Raji (cell line): ENCODE measurements around the gene RRAS.

Experiments used
- POLR2A ChIP-seq: IDR thresholded peaks from 2 replicates; pipeline ENCODE4 v1.6.1; 2011; ENCODE audit warnings: low read depth, low read length, control low read depth; ENCODE audit not compliant: insufficient read depth

RRAS gene

DNA sequence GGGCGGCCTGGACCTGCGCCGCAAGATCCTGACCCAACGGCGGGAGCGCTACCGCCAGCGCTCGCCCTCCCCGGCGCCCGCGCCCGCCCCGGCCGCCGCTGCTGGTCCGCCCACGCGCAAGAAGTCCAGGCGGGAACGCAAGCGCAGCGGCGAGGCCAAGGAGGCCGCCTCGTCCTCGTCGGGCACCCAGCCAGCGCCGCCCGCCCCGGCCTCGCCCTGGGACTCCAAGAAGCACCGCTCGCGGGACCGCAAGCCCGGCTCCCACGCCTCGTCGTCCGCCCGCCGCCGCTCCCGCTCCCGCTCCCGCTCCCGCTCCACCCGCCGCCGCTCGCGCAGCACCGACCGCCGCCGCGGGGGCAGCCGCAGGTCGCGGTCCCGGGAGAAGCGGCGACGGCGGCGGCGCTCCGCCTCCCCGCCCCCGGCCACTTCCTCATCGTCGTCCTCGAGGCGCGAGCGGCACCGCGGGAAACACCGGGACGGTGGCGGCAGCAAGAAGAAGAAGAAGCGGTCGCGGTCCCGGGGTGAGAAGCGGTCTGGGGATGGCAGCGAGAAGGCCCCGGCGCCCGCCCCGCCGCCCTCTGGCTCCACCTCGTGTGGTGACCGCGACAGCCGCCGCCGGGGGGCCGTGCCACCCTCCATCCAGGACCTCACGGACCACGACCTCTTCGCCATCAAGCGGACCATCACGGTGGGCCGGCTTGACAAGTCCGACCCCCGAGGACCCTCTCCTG, 12.0 kb upstream of the RRAS start:
- TF ChIP-seq POLR2A = no peak

- TF ChIP-seq POLR2A = no peak
Measured at GRCh38 chr19:49651029-49651819, 11.3 kb upstream of the RRAS start.

GRCh38 chr19:49646586-49646985, 6.6 kb upstream of the RRAS start:
- no peak for TF ChIP-seq POLR2A

- no peak for TF ChIP-seq POLR2A
Measured at GRCh38 chr19:49645995-49646394, 6.1 kb upstream of the RRAS start.

DNA sequence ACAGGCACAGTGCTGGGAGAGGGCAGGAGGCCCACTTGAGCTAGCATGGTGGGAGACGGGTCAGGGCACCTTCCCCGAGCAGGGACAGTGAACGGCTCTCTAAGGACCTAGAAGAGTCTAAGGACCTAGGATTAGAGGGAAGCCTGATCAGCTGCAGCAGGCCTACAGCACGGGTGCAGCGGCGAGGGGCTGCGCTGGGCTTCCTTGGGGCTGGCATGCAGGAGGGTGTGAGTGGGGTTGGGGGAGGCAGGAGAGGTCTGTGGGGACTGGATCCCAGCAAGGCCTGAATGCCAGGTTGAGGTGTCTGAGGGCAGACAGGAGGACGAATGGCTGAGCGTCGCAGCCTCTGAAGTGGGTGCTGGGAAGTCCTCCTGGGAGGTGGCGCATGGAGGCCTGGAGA, 5.6 kb upstream of the RRAS start:
- TF ChIP-seq POLR2A = no peak

DNA sequence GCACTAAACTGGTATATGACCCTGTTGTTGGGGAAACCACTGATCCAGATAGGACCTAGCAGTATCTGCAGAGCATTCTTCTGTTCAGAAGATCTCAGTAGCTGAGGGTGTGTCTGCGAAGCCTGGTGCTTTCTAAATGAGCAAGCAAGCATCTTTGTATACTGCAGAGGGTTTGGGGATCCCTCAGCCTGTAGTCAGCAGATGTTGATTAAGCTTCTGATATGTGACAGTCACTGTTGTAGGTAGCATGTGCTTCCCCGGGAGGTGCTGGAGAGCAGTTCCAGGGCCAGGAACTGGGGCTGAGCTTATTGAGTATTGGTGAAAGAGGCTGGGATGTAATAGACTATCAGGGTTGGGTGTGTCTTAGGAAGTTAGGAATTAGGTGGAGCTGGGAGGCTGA, 3.5 kb upstream of the RRAS start:
- 0 out of 2 replicates have a peak, but pooled peaks have one; percentile 15 for TF ChIP-seq POLR2A

DNA sequence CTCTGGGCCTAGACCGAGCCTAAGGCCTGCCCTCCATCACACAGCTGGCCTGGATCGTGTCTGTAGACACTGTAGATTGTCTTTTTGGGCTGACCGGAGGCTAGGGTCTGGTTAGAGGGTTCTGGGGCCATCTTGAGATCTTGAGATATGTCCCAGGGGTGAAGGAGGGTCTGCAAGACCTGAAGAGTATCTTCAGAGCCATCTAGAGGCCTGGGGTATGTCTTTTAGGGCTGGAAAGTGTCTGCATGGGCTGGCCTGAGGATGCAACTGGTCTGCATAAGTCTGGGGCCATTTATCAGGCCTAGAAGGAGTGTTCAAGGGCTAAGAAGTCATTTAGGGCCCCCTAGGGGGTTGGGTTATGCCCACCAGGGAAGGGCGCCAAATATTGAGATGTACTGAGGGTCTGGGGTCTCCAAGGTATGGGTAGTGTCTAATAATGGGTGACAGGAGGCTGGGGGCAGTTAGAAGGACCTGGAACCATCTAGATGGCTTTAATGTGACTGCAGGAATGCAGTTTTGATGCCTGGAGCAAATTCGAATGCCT, 2.6 kb upstream of the RRAS start:
- no peak for TF ChIP-seq POLR2A

- TF ChIP-seq POLR2A = peak; percentile 71
Measured at GRCh38 chr19:49641688-49642491, 1.9 kb upstream of the RRAS start, which contains the start of gene SCAF1. SCAF1 (plus strand) TSS chr19:49642209; CDS start chr19:49645027, 2,818 bp downstream.

GRCh38 chr19:49639401-49640112, 386 bp downstream of the RRAS start:
- TF ChIP-seq POLR2A = no peak

DNA sequence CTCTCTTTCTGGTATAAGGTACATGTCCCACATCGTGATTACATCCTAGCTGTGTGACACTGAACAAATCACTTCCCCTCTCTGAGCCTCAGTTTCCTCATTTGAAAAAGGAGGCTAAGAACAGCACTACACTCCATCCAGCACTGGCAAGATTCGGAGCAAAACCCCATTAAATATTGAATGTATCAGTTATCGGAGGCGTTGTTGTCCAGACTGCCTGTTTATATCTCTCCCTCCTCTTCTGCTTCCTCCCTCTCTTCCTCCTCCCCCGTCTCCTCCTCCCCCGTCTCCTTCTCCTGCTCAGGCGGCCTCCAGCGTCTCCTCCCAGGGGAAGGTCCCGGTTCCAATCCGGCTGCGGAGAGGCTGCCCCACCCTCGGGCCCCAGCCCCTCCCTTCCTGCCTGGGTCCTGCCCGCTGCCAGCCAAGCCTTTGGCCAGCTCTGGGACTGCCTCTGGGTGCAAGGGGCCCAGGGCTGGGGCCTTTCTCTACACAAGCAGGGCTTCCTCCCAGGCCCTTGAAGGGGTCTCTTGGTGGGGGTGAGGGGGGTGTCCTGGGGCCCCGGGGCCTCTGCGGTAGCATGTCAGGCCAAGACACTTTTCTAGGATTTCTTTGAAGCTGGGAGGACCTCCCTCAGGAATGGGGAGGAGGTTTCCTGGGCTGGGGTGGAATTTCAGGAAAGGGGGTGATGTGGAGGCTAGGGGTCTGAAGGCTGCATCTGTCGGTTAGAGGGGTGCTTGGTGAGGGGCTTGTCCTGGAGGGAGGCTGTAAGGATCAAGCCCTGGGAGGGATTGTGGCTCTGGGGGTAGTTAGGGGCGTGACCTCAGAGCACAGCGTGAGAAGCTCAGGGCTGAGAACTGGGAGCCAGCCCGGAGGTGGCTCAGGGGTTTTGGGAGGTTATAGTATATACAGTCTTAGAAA, 1.9 kb downstream of the RRAS start:
- TF ChIP-seq POLR2A = no peak

GRCh38 chr19:49636233-49636932, 3.6 kb downstream of the RRAS start:
- TF ChIP-seq POLR2A = no peak

DNA sequence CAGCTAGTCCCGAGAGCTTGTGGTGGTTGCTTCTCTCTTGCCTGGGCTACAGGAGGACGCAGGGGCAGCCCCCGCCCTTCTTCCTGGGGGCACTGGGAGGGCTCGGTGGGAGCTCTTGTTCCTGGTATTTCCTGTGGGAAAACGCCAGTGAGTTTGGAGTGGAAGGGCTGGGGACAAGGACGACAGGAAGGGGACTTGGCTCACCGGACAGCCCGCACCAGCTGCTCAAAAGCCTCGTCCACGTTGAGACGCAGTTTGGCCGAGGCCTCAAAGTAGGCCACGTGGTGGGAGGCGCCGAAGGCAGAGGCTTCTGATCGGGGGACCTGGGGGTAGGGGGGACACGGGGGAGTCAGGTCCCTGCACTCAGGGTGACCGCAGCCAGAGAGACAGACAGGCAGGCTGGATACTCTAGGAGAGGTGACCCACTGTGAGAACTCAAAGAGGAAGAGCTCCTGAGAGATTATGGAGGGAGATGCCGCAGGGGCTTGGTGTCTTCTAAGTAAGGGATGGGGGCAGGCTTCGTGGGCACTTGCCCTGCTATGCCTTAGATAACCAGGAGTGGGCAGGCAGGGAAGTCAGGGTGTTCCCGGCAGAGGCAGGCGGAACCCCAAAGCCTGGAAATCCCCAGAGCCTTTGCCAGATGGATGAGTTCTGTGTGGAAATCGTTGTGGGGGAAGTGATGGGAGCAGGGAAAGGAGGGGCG, 4.3 kb downstream of the RRAS start:
- no peak for TF ChIP-seq POLR2A
